Activated CD8-positive, alpha-beta memory T cell treated with anti-CD3 and anti-CD28 coated beads for 1 hour (primary cell): Measurements from ENCODE around the gene BABAM2.

Experiments used
- DNase-seq, 2 donors: peaks; one replicate each; pipeline ENCODE4 v3.0.0-alpha.2; 2020; ENCODE audit warnings: low read depth in 1 of 2; ENCODE audit errors: extremely low read depth in 1 of 2

BABAM2 gene

GRCh38 chr2:28269019-28269784 is 378.7 kb downstream of the BABAM2 start:
- DNase-seq, result no peak

DNA sequence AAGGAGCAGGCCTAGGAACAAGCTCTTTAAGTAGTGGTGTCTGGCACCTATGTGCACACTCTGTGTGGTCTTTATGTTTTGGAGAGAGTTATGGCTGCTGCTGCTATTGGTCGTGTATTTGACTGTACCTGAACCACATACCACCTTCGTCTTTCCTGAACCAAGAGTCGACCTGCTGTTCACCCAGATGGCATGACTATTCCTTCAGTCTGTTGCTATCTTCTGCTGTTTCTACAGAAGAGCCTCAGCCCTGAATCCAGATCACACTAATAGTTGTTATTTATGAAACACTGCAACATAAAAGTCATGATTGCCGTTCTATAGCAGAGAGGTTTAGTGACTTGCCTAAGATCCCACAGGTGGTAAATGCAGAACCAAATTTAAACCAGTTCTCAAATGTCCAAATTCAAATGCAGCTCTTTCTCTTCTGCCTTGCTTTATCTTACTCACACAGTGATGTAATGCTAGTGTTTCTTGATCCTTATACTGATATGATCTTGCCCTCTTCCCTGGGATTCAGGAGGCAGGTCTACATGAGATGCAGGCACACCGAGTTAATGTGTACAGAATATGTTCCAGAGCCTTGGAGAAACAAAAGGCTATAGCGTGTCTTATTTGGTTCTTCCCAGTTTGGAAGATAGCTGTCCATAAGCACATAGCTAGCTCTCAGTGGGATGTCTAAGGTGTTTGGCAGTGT is 380.1 kb downstream of the BABAM2 start:
- no peak for DNase-seq

DNA sequence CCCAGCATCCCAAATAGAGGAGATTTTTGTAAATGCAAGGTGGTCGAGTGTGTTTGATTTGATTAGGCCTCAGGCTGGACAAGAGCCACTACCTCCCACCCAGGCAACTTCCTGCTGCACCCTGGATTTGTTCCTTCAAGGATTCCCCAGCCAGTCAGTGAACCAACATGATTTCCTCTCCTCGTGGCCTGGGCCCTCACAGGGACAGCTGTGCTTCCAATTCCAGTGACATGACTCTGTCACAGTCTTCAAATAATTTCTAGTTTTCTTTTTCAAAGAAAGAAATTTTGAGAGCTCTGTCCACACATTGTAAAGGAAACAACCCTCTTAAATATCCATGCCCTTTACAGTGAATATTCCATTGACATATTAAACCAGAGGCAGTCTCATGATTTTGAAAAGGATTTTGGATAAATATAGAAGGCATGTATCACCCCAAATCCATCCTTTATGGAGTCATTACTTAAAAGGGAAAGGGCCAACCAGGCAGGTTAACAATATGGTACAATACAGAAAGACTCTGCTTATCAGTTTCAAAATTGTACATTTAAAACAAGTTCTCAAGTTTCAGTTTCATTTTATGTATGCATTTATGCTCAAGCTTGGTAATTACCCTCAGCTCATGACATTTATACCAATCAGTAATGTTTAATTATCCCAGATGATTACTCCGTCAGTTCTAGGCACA is 380.8 kb downstream of the BABAM2 start:
- no peak for DNase-seq

- DNase-seq, result no peak
These were observed 381.4 kb downstream of the BABAM2 start for GRCh38 chr2:28271919-28272250.

DNA sequence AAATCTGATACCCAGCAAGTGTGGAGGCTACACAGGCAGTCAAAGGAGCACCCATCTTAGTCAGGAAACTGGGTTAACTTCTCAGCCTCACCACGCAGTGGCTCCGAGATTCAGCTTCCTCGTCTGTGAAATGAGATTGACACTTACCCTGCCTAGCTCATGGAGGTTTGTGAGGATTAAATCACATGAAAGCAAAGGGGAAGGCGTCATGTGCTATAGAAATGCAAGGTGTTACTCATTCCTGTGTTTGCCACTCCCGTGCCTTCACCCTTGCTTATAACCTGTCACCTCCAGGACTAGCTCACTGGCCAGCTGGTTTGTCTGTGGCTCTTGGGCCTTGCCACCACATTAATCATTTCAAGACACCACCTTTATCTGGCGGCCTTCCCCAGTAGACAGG is 383.2 kb downstream of the BABAM2 start:
- DNase-seq, result no peak

DNA sequence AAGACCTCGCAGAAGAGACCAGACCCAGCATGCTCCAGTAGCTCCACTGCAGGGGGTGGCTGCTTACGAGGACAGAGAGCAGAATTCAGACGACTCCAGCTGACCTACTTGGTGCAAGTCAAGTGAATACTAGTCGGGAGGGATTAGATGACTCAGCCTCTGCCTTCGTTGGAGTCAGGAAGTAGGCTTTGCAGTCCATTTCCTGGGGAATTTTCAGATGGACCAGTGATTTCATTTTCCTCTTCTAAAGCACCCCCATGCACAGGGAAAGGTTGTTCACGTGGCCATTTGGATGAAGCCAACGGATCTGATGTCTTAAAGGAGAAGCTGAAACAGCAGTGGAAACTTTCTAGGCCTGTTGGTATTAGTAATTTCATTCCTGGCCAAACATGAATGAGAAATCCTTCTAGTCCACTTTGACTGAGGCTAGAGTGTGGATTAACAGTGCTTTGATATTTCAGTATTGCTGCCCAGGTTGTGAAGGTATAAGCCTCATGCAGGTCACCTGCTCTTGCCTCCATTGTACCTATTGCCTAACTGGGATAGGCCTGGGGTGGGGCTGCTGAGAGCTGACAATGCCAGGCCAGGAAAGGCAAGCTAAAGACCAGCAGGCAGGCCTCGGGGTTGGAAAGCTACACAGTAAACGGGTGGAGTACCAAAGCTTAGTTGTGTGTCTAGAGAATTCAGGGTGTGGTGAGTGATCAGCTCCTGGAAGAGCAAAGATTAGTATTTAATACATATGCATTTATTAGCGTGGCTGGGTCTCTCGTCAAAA is 384.6 kb downstream of the BABAM2 start:
- no peak for DNase-seq

DNA sequence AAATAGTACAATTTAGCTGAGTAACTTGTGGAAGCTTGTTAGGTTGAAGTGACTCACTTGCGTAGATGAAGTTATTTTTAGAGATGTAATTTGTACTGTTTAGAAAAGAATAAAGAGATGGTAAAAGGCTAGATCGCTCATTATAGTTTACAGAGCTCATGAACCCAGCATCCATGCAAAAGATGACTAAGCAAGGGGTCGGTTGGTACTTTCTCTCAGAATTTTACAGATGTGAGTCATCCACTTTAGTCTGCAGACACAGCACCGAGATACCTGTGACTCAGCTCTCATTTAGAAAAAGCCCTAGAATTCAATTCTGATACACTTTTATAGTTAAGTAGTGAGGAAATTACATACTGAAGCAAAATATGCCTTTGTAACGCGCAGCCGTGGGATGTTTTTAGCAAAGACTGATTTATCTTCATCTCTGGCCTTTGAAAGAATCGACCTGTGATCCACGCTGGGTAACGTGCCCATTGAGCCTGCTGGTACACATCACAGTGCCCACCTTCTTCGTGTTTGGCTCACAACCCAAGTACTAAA is 385.6 kb downstream of the BABAM2 start:
- no peak for DNase-seq

DNA sequence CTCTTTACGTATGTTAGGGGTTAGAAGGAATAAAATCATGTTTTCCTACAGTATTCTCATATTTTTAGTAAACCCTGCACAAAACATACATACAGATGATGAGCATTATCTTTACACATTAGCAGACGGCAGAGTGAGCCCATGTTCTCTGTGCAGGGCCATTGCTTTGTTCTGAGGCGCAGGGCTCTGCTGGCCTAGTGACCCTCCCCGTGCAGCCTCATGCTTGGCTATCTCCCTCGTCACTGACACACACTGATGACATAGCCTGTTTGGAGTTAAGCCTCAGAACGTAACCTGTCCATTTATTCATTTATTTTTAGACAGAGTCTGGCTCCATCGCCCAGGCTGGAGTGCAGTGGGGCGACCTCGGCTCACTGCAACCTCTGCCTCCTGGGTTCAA is 386.3 kb downstream of the BABAM2 start:
- no peak for DNase-seq

GRCh38 chr2:28277466-28277865 is 386.9 kb downstream of the BABAM2 start:
- DNase-seq, result no peak

GRCh38 chr2:28279371-28279770 is 388.8 kb downstream of the BABAM2 start:
- no peak for DNase-seq

GRCh38 chr2:28280619-28281018 is 390.1 kb downstream of the BABAM2 start:
- no peak for DNase-seq

DNA sequence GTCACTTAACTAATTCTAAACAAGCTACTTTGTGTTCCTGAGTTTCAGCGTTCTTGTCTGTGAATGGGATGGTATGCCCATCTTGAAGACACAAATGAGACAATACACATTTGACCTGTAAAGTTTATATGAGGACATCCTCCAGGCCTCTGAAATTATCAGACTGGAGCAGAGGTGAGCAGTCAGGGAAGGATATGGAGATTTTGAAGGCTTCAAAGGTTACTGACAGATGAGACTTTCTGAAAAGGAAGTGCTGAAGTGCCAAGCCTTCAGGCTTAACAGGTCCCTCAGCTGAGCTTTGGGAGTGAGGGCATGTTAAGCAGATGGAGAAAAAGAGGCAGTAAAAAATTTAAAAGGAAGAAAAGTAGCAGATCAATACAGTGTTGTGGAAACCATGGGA is 391.2 kb downstream of the BABAM2 start:
- no peak for DNase-seq

DNA sequence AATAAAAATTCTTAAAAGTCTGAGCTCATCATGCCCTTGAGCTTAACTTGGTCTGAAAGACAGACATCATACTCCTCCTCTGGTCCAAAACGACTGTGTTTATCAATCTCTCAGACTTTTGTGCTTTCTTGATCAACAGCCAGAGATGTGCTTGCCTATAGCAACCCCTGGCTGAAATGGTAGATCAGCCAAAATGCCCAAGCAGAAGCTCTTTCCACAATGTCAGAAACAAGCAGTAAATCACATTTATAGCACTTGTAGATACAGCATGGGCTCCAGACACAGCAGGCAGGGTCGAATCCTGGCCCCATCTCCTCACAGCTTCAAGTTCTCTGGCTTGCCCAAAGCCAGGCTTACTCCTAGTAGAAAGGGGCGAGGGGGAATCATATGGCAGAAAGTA is 391.7 kb downstream of the BABAM2 start:
- DNase-seq, result no peak

GRCh38 chr2:28282861-28283646 is 392.5 kb downstream of the BABAM2 start:
- DNase-seq, result no peak

- DNase-seq, result no peak
These were observed 393.3 kb downstream of the BABAM2 start for GRCh38 chr2:28283861-28284260.

DNA sequence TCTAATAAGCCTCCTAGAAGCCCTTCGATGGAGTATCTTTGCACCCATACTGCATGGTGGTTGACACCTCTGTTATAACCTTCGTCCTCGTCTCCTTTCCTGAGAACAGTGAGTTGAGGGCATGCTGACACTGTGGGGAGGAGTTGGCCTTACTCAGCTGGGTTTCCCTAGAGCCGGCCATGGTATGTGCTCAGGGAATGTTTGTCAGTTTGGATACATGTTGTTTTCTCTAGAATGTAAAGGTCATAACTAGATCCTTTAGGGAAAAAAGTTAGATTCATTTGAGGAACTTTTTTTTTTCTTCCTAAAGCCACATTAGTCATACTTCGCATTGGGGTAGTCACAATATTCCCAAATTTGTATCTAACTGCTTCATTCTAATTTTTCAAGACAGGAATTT is 396.1 kb downstream of the BABAM2 start:
- DNase-seq, result no peak

DNA sequence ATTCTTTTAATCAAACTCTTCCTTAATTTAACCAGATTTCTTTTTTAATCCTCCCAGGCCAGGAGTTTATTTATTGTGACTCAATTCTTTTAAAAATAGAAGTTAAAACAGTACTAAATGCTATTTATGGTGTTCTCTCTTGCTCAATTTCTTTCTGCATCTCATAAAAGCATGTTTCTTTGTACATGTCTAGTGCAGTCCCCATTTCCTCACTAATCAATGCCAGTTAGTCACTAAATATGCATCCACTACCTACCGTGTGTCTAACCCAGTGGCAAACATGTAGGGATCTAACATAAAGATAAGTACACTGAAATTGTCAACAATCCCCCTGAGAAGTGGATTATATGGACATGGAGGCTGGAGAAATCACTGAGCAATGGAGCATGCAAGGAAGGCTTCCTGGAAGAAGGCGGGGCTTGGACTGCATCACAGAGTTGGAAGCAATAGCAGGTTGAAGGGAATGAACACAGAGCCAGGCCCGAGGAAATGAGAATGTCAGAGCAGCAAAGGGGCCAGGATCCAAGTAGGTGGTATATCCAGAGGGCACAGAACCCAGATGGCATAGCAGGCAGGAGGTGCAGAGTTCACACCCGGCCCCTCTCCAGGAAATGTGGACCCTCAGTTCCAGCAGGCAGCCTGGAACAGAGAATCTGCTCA is 396.9 kb downstream of the BABAM2 start:
- no peak for DNase-seq

GRCh38 chr2:28288620-28289019 is 398.1 kb downstream of the BABAM2 start:
- DNase-seq, result no peak

DNA sequence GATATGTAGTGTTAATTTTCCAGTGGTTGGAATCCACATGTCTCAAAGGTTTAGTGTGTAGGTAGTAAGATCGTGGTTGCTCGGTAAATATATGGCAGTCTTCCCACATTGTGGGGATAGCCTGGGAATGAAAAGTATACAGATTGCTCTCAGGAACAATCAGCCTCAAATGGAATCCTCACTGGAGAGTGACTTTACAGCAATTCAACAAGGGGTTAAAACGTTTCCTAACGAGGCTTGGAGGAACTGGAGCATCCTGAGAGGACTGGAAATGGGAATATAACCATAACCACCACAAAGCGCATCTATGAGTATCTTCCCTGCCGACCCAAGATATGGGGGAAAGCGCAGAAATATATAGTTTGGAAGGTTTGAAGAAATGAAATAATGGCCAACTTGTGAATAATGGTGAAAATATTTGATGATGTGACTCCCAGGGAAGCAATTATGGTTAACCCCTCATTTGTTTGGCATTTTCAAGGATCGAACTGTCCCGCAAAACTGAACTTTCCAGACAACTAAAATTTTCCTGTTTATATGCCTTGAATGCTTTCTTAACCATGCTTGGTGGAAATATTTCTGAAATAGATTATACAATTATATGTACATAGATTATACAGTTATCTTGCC is 401.4 kb downstream of the BABAM2 start:
- no peak for DNase-seq
